ENCODE data around the gene TRABD2A. TPM values are rescaled to one million over a fixed set of nuclear protein-coding genes. Genes with fewer than 3 reads are reported as not detected.

TRABD2A gene
- total and polyA plus RNA-seq, 8 donors, result 0.29 to 109 (median 0.58) TPM; not detected in 1

GRCh38 chr2:84855731-84856130 lies 25.2 kb downstream of the TRABD2A start:
- TF ChIP-seq POLR2A (IDR thresholded peaks at IDR 0.05), result no peak
- no peak for TF ChIP-seq POLR2AphosphoS5 (IDR thresholded peaks at IDR 0.05)
- no peak for TF ChIP-seq EP300 (IDR thresholded peaks at IDR 0.05)
- TF ChIP-seq CTCF (IDR thresholded peaks at IDR 0.05), result no peak
- H3K27ac ChIP-seq, result no peak overlapping the region
- no peaks in the 10 kb centered on the region for H3K36me3 ChIP-seq
- 41 to 54% (median 51%) methylated on average over 11 of the region's 11 CpGs for WGBS, 5 donors
- intact Hi-C loops (cut with DNase I; ENCODE audit: low total_unique reads), result no loop called here
- H3K4me3 ChIP-seq, result no peak overlapping the region
- no peaks in the 10 kb centered on the region for H3K4me1 ChIP-seq
- no peaks in the 10 kb centered on the region for H3K27me3 ChIP-seq
- no peak for DNase-seq
- peaks cover 0 to 2% (median 0%) of the 10 kb centered on the region in 4 donors for H3K9me3 ChIP-seq

GRCh38 chr2:84854850-84855249 lies 26.0 kb downstream of the TRABD2A start:
- no peaks in the 10 kb centered on the region for H3K4me1 ChIP-seq
- no peak overlapping the region for H3K4me3 ChIP-seq
- no peak for TF ChIP-seq POLR2A (IDR thresholded peaks at IDR 0.05)
- no peak for TF ChIP-seq POLR2AphosphoS5 (IDR thresholded peaks at IDR 0.05)
- TF ChIP-seq EP300 (IDR thresholded peaks at IDR 0.05), result no peak
- no peak for TF ChIP-seq CTCF (IDR thresholded peaks at IDR 0.05)
- WGBS, 5 donors, result 52 to 73% (median 66%) methylated on average over 4 of the region's 4 CpGs
- H3K27ac ChIP-seq, result no peak overlapping the region
- no peaks in the 10 kb centered on the region for H3K36me3 ChIP-seq
- peaks cover 0 to 2% (median 0%) of the 10 kb centered on the region in 4 donors for H3K9me3 ChIP-seq
- no peaks in the 10 kb centered on the region for H3K27me3 ChIP-seq
- no peak for DNase-seq
- intact Hi-C loops (cut with DNase I; ENCODE audit: low total_unique reads), result no loop called here

- 67 to 90% (median 70%) methylated on average over 3 of the region's 3 CpGs for WGBS, 5 donors
- Histone ChIP-seq H3K36me3 (no peaks in the 10 kb centered on the region), H3K4me3 (no peak overlapping the region), H3K9me3 (peaks cover 0 to 2% (median 0%) of the 10 kb centered on the region in 4 donors), H3K4me1 (no peaks in the 10 kb centered on the region), H3K27me3 (no peaks in the 10 kb centered on the region), H3K27ac (no peak overlapping the region)
- intact Hi-C loops (cut with DNase I; ENCODE audit: low total_unique reads), result no loop called here
- TF ChIP-seq POLR2AphosphoS5 (IDR thresholded peaks at IDR 0.05) (no peak), CTCF (IDR thresholded peaks at IDR 0.05) (no peak), EP300 (IDR thresholded peaks at IDR 0.05) (no peak), POLR2A (IDR thresholded peaks at IDR 0.05) (no peak)
- no peak for DNase-seq
Observed at GRCh38 chr2:84851876-84852275, 29.0 kb downstream of the TRABD2A start.

GRCh38 chr2:84850471-84850870 lies 30.4 kb downstream of the TRABD2A start:
- Histone ChIP-seq H3K27me3 (no peaks in the 10 kb centered on the region), H3K9me3 (peaks cover 0 to 2% (median 0%) of the 10 kb centered on the region in 4 donors), H3K27ac (no peak overlapping the region), H3K36me3 (no peaks in the 10 kb centered on the region), H3K4me3 (no peak overlapping the region), H3K4me1 (no peaks in the 10 kb centered on the region)
- intact Hi-C loops (cut with DNase I; ENCODE audit: low total_unique reads), result no loop called here
- DNase-seq, result no peak
- TF ChIP-seq EP300 (IDR thresholded peaks at IDR 0.05) (no peak), CTCF (IDR thresholded peaks at IDR 0.05) (no peak), POLR2A (IDR thresholded peaks at IDR 0.05) (no peak), POLR2AphosphoS5 (IDR thresholded peaks at IDR 0.05) (no peak)
- WGBS, 5 donors, result 95 to 100% (median 96%) methylated on average over 4 of the region's 4 CpGs

Measured in stomach (tissue), 9 donors.